CD14-positive monocyte (primary cell): ENCODE results near the gene CAMTA1. TPM values are rescaled to one million over a fixed set of nuclear protein-coding genes. Genes with fewer than 3 reads are reported as not detected.

Experiments used
- DNase-seq, 3 donors: peaks; one replicate each; pipeline ENCODE4 v3.0.0-alpha.2; 2011 to 2022
- H2AFZ ChIP-seq: 2 replicates; pipeline ENCODE4 v1.6.0; 2012; ENCODE audit warnings: mild to moderate bottlenecking, low read depth, low read length, inconsistent platforms; ENCODE audit not compliant: insufficient read depth, poor library complexity, severe bottlenecking
- H3K27ac ChIP-seq, 2 donors: 1 replicate in 1 of 2; 2 replicates in 1 of 2; pipeline ENCODE4 v1.5.1; 2012 to 2013; ENCODE audit warnings: low read length in 2 of 2, control low read depth in 1 of 2, inconsistent platforms in 1 of 2, low read depth in 1 of 2, mild to moderate bottlenecking in 1 of 2
- H3K27me3 ChIP-seq, 2 donors: one replicate each; pipeline versions ENCODE4 v1.6.0 to v1.6.1; 2011 to 2013; ENCODE audit warnings: low read length in 2 of 2; ENCODE audit not compliant: control insufficient read depth in 2 of 2, insufficient read depth in 2 of 2
- H3K36me3 ChIP-seq, 2 donors: replicated peaks in 1 of 2; 1 replicate in 1 of 2; 2 replicates in 1 of 2; pipeline versions ENCODE4 v1.5.1 to v1.6.1; 2012 to 2013; ENCODE audit warnings: low read length in 2 of 2, control low read depth in 1 of 2, inconsistent platforms in 1 of 2, mild to moderate bottlenecking in 1 of 2; ENCODE audit not compliant: insufficient read depth in 2 of 2, control insufficient read depth in 1 of 2
- H3K4me1 ChIP-seq, 2 donors: 1 replicate in 1 of 2; 2 replicates in 1 of 2; pipeline versions ENCODE4 v1.5.1 to v1.6.1; 2012 to 2013; ENCODE audit warnings: low read length in 2 of 2, control low read depth in 1 of 2, inconsistent platforms in 1 of 2, mild to moderate bottlenecking in 1 of 2, moderate library complexity in 1 of 2; ENCODE audit not compliant: insufficient read depth in 2 of 2, control insufficient read depth in 1 of 2
- H3K4me2 ChIP-seq: replicated peaks from 2 replicates; pipeline ENCODE3; 2012; ENCODE audit warnings: low read length, moderate library complexity, mild to moderate bottlenecking; ENCODE audit not compliant: poor library complexity, severe bottlenecking; ENCODE audit errors: extremely low read depth
- H3K4me3 ChIP-seq, 3 experiments: fragments of 200-600 bp in 1 of 3; sonication (generic) in 1 of 3; replicated peaks in 1 of 3; 1 replicate in 2 of 3; 2 replicates in 1 of 3; pipeline ENCODE4 v1.5.1; 2011 to 2013; ENCODE audit warnings: low read length in 3 of 3, mild to moderate bottlenecking in 3 of 3, control low read depth in 2 of 3, low read depth in 2 of 3, inconsistent platforms in 1 of 3, moderate library complexity in 1 of 3
- H3K79me2 ChIP-seq: 2 replicates; pipeline ENCODE4 v1.6.0; 2012; ENCODE audit warnings: mild to moderate bottlenecking, control low read depth, inconsistent platforms, low read length, moderate library complexity; ENCODE audit not compliant: insufficient read depth
- H3K9ac ChIP-seq: 2 replicates; pipeline ENCODE4 v1.6.0; 2017; ENCODE audit warnings: low read length, mild to moderate bottlenecking; ENCODE audit not compliant: insufficient read depth, poor library complexity, severe bottlenecking
- H3K9me3 ChIP-seq, 2 donors: replicated peaks in 1 of 2; 1 replicate in 1 of 2; 2 replicates in 1 of 2; pipeline versions ENCODE4 v1.5.1 to v1.6.1; 2012 to 2013; ENCODE audit warnings: low read length in 2 of 2, control low read depth in 1 of 2; ENCODE audit not compliant: control insufficient read depth in 1 of 2, insufficient read depth in 1 of 2
- H4K20me1 ChIP-seq: 2 replicates; pipeline ENCODE4 v1.6.0; 2012; ENCODE audit warnings: mild to moderate bottlenecking, low read length, control low read depth, moderate library complexity; ENCODE audit not compliant: insufficient read depth
- H3K27ac Mint-ChIP-seq, 7 donors: one replicate each; pipeline ENCODE4 v1.8.0; 2020; ENCODE audit warnings: mild to moderate bottlenecking in 7 of 7, mixed read lengths in 7 of 7, moderate library complexity in 6 of 7, inconsistent platforms in 2 of 7
- H3K27me3 Mint-ChIP-seq, 3 donors: one replicate each; pipeline ENCODE4 v1.8.0; 2021 to 2022; ENCODE audit warnings: low read depth in 3 of 3, mild to moderate bottlenecking in 3 of 3, mixed read lengths in 3 of 3, moderate library complexity in 3 of 3, inconsistent platforms in 1 of 3
- H3K36me3 Mint-ChIP-seq, 2 donors: one replicate each; pipeline ENCODE4 v1.8.0; 2020; ENCODE audit warnings: mixed read lengths in 2 of 2, inconsistent platforms in 1 of 2, mild to moderate bottlenecking in 1 of 2
- H3K4me1 Mint-ChIP-seq: one replicate; pipeline ENCODE4 v1.8.0; 2020; ENCODE audit warnings: mild to moderate bottlenecking, mixed read lengths
- H3K4me3 Mint-ChIP-seq, 2 donors: one replicate each; pipeline ENCODE4 v1.8.0; 2020; ENCODE audit warnings: mild to moderate bottlenecking in 2 of 2, mixed read lengths in 2 of 2, moderate library complexity in 1 of 2
- H3K9me3 Mint-ChIP-seq, 7 donors: one replicate each; pipeline ENCODE4 v1.8.0; 2020 to 2022; ENCODE audit warnings: mixed read lengths in 7 of 7, mild to moderate bottlenecking in 6 of 7, moderate library complexity in 6 of 7, inconsistent platforms in 2 of 7
- WGBS: methylation state at CpG from one replicate; pipeline ENCODE4 v1.1.5; 2013; ENCODE audit warnings: missing lambda C conversion rate; ENCODE audit not compliant: insufficient coverage; 5-methylcytosine and 5-hydroxymethylcytosine counted together
- intact Hi-C, 2 donors: fragments of 100-400 bp; cut with micrococcal nuclease; formaldehyde crosslinking; loops; one replicate each; pipeline versions ENCODE4 v1.15.0 to v1.15.1; 2023
- polyA plus RNA-seq, 3 donors: library from polyadenylated mRNA; depleted of rRNA in 1 of 3; unstranded in 2 of 3; stranded (reverse) in 1 of 3; fragments of 300-500 nt in 2 of 3; fragments of >200 nt in 1 of 3; fragmentation: Illumina TruSeq in 2 of 3; gene quantifications; 1 replicate in 2 of 3; 2 replicates in 1 of 3; pipeline ENCODE4 v1.2.3, GENCODE V29; 2012 to 2021
- TF ChIP-seq, protein P1 (sequence below): fragments of 200-600 bp; IDR thresholded peaks from one replicate; pipeline ENCODE4 v1.8.0; 2022; ENCODE audit warnings: antibody characterized with exemption, mild to moderate bottlenecking

Gene CAMTA1
- polyA plus RNA-seq, 3 donors: 52.0 to 89.6 (median 78.3) TPM

DNA sequence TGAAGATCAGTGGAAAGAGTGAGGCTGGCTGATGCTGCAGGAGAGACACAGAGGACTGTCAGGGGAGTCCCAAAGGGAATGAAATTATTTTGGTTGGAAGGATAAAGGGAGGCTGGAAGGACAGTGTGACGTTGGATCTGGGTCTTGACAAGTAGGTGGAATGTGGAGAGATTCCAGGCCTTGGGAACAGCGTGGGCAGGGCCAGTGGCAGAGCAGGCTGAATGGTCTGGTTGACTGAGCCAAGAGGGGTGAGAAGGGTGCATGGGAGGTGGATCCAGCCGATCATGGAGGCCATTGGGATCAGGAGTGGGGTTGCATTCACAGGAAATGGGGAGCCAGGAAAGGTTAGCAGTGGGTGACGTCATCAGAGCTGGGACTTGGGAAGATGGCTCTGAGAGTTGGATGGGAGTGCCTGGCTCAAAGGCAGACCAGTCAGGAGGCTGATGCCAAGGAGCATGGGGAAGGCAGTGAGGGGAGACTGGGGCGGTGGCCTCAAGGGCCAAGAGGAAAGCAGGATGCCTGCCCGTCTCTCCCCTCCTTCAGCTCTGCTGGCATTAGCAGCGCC is 839.6 kb downstream of the CAMTA1 start:
- Histone ChIP-seq H4K20me1 (no peaks in the 10 kb centered on the region), H3K79me2 (no peaks in the 10 kb centered on the region), H2AFZ (no peak overlapping the region), H3K9me3 (no peaks in the 10 kb centered on the region), H3K4me1 (no peaks in the 10 kb centered on the region), H3K4me3 (no peak overlapping the region), H3K9ac (no peak overlapping the region), H3K36me3 (no peaks in the 10 kb centered on the region), H3K27me3 (no peaks in the 10 kb centered on the region), H3K27ac (no peak overlapping the region), H3K4me2 (no peak overlapping the region)
- Mint-ChIP-seq H3K4me3 (no peak overlapping the region), H3K4me1 (no peaks in the 10 kb centered on the region), H3K27me3 (peaks cover 3 to 15% (median 12%) of the 10 kb centered on the region in 3 donors), H3K9me3 (no peaks in the 10 kb centered on the region), H3K36me3 (no peaks in the 10 kb centered on the region), H3K27ac (no peak overlapping the region)
- no peak for DNase-seq
- intact Hi-C loops: no loop called here
- TF ChIP-seq, protein P1, sequence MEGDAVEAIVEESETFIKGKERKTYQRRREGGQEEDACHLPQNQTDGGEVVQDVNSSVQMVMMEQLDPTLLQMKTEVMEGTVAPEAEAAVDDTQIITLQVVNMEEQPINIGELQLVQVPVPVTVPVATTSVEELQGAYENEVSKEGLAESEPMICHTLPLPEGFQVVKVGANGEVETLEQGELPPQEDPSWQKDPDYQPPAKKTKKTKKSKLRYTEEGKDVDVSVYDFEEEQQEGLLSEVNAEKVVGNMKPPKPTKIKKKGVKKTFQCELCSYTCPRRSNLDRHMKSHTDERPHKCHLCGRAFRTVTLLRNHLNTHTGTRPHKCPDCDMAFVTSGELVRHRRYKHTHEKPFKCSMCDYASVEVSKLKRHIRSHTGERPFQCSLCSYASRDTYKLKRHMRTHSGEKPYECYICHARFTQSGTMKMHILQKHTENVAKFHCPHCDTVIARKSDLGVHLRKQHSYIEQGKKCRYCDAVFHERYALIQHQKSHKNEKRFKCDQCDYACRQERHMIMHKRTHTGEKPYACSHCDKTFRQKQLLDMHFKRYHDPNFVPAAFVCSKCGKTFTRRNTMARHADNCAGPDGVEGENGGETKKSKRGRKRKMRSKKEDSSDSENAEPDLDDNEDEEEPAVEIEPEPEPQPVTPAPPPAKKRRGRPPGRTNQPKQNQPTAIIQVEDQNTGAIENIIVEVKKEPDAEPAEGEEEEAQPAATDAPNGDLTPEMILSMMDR: no peak
- WGBS: 95% methylated on average over 7 of the region's 7 CpGs

DNA sequence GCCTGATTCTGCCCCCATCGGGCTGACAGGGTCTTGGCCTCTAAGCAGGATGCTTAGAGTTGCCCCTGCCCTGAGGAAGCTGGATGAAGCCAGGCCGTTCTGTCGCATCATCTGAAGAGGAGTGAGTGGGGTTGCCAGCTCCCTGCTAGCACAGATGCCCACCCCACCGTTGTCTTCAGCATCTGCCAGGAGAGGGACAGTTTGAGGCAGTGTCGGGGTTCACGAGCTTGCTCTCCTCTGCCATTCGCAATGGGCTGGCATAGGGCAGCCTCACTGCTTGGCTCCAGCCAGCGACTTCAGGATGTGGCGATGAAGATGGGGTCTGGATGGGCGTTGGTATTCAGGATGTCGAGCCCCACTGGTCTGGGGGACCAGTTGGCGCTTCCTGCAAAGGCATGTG is 840.1 kb downstream of the CAMTA1 start:
- no peaks in the 10 kb centered on the region for H3K36me3 Mint-ChIP-seq
- Histone ChIP-seq H3K9me3 (no peaks in the 10 kb centered on the region), H3K4me3 (no peak overlapping the region), H3K27me3 (no peaks in the 10 kb centered on the region), H3K9ac (no peak overlapping the region), H3K79me2 (no peaks in the 10 kb centered on the region), H4K20me1 (no peaks in the 10 kb centered on the region), H3K4me2 (no peak overlapping the region), H3K36me3 (no peaks in the 10 kb centered on the region), H3K4me1 (no peaks in the 10 kb centered on the region), H3K27ac (no peak overlapping the region), H2AFZ (no peak overlapping the region)
- no peaks in the 10 kb centered on the region for H3K4me1 Mint-ChIP-seq
- no peaks in the 10 kb centered on the region for H3K9me3 Mint-ChIP-seq
- TF ChIP-seq, protein P1: no peak
- no peak for DNase-seq
- H3K4me3 Mint-ChIP-seq: no peak overlapping the region
- H3K27ac Mint-ChIP-seq: no peak overlapping the region
- WGBS: 96% methylated on average over 11 of the region's 12 CpGs
- intact Hi-C loops: no loop called here
- H3K27me3 Mint-ChIP-seq: peaks cover 5 to 15% (median 12%) of the 10 kb centered on the region in 3 donors
